ENCODE measurements around the gene OSBPL9.
A peak's percentile ranks its signal among the peaks of the same experiment; 100 is the strongest.

The OSBPL9 gene

DNA sequence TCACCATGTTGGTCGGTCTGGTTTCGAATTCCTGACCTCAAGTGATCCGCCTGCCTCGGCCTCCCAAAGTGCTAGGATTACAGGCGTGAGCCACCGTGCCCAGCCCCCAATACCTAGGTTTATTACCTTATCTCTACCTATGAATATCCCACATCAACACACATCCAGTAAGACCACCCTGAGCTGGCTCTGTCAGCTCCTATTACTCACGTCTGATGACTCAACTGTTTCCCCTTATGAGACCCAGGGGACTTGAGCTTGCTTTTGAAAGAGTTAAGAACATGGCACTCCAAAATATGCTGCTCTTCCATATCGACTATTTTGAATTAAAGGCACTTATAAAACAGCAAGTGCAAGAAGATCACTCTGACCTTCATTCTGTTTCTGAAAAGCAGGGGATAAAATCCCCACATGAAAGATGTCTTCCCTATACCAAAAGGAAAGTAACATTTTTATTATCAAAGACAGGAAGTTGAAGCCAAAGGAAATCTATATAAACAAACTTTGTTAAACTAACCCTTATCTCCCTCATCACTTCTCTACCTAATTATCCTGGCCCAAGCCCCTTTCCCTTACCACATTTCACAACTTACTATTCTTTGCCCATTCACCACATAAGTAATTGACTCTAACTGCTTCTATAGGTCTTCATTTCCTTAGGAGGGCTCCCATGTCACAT, 41.3 kb upstream of the OSBPL9 start (continued):
- TF ChIP-seq ZNF791 (tag by site-specific recombination; IDR thresholded peaks at IDR 0.05) = no peak
- no peak for TF ChIP-seq ZNF155 (tag by site-specific recombination; IDR thresholded peaks at IDR 0.05)
- TF ChIP-seq, protein P1, sequence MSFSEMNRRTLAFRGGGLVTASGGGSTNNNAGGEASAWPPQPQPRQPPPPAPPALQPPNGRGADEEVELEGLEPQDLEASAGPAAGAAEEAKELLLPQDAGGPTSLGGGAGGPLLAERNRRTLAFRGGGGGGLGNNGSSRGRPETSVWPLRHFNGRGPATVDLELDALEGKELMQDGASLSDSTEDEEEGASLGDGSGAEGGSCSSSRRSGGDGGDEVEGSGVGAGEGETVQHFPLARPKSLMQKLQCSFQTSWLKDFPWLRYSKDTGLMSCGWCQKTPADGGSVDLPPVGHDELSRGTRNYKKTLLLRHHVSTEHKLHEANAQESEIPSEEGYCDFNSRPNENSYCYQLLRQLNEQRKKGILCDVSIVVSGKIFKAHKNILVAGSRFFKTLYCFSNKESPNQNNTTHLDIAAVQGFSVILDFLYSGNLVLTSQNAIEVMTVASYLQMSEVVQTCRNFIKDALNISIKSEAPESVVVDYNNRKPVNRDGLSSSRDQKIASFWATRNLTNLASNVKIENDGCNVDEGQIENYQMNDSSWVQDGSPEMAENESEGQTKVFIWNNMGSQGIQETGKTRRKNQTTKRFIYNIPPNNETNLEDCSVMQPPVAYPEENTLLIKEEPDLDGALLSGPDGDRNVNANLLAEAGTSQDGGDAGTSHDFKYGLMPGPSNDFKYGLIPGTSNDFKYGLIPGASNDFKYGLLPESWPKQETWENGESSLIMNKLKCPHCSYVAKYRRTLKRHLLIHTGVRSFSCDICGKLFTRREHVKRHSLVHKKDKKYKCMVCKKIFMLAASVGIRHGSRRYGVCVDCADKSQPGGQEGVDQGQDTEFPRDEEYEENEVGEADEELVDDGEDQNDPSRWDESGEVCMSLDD (tag by site-specific recombination; IDR thresholded peaks at IDR 0.05) = no peak
- TF ChIP-seq REPIN1 (tag by site-specific recombination; IDR thresholded peaks at IDR 0.05; ENCODE audit: low read depth) = no peak
- TF ChIP-seq TRIM28 (IDR thresholded peaks at IDR 0.05; ENCODE audit: borderline replicate concordance, low read length) = no peak
- TF ChIP-seq ZNF585B (tag by site-specific recombination; IDR thresholded peaks at IDR 0.05) = no peak
- no peak for TF ChIP-seq ZFHX2 (tag by site-specific recombination; conservative IDR thresholded peaks at IDR 0.05)
- no peak for TF ChIP-seq KLF9 (tag by site-specific recombination; IDR thresholded peaks at IDR 0.05; ENCODE audit: low read depth)
- TF ChIP-seq, protein P2, sequence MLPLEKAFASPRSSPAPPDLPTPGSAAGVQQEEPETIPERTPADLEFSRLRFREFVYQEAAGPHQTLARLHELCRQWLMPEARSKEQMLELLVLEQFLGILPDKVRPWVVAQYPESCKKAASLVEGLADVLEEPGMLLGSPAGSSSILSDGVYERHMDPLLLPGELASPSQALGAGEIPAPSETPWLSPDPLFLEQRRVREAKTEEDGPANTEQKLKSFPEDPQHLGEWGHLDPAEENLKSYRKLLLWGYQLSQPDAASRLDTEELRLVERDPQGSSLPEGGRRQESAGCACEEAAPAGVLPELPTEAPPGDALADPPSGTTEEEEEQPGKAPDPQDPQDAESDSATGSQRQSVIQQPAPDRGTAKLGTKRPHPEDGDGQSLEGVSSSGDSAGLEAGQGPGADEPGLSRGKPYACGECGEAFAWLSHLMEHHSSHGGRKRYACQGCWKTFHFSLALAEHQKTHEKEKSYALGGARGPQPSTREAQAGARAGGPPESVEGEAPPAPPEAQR (tag by site-specific recombination; IDR thresholded peaks at IDR 0.05) = no peak
- TF ChIP-seq TCF7L2 (IDR thresholded peaks at IDR 0.05; ENCODE audit: borderline replicate concordance, low read depth, low read length) = peak; percentile 72
- TF ChIP-seq ZNF658 (tag by site-specific recombination; IDR thresholded peaks at IDR 0.05) = no peak
- no peak for TF ChIP-seq HOXC10 (CRISPR knock-in tag; IDR thresholded peaks at IDR 0.05)
- TF ChIP-seq ZNF561 (tag by site-specific recombination; IDR thresholded peaks at IDR 0.05; ENCODE audit: borderline replicate concordance) = peak; percentile 51; the same call in 1 of the 2 replicates
- no peak for TF ChIP-seq ZNF596 (tag by site-specific recombination; IDR thresholded peaks at IDR 0.05)
- TF ChIP-seq, protein P3, sequence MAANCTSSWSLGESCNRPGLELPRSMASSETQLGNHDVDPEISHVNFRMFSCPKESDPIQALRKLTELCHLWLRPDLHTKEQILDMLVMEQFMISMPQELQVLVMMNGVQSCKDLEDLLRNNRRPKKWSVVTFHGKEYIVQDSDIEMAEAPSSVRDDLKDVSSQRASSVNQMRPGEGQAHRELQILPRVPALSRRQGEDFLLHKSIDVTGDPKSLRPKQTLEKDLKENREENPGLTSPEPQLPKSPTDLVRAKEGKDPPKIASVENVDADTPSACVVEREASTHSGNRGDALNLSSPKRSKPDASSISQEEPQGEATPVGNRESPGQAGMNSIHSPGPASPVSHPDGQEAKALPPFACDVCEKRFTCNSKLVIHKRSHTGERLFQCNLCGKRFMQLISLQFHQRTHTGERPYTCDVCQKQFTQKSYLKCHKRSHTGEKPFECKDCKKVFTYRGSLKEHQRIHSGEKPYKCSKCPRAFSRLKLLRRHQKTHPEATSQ (tag by site-specific recombination; IDR thresholded peaks at IDR 0.05) = no peak
- TF ChIP-seq ZNF623 (tag by site-specific recombination; IDR thresholded peaks at IDR 0.05) = 0 out of 2 replicates have a peak, but pooled peaks have one; percentile 9
- TF ChIP-seq ZNF292 (tag by site-specific recombination; IDR thresholded peaks at IDR 0.05; ENCODE audit: borderline replicate concordance, low read depth) = no peak

DNA sequence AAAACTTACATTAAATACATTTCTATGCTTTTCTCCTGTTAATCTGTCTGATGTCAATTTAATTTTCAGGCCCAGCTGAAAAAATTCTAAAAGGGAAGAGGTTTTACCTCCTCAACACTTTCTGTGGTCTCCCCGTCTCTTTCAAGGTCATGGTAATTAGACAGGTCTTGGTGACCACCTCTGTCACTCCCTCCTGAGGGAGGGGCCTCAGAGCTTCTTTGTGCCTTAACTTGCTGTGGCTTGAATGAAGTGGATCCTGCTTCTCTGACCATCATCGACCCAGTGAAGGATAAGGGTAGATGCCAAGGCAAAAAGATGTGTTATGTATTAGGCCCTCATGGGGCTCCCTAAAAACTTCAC, 40.8 kb upstream of the OSBPL9 start:
- POLR2A ChIA-PET = no interaction called here
- H3K4me3 ChIP-seq (ENCODE audit: low read depth, low read length) = no peak overlapping the region
- TF ChIP-seq ZNF24 (tag by site-specific recombination; IDR thresholded peaks at IDR 0.05) (0 out of 2 replicates have a peak, but pooled peaks have one; percentile 1), PRDM1 (tag by site-specific recombination; IDR thresholded peaks at IDR 0.05) (0 out of 2 replicates have a peak, but pooled peaks have one; percentile 2)
- TF ChIP-seq, protein P4, sequence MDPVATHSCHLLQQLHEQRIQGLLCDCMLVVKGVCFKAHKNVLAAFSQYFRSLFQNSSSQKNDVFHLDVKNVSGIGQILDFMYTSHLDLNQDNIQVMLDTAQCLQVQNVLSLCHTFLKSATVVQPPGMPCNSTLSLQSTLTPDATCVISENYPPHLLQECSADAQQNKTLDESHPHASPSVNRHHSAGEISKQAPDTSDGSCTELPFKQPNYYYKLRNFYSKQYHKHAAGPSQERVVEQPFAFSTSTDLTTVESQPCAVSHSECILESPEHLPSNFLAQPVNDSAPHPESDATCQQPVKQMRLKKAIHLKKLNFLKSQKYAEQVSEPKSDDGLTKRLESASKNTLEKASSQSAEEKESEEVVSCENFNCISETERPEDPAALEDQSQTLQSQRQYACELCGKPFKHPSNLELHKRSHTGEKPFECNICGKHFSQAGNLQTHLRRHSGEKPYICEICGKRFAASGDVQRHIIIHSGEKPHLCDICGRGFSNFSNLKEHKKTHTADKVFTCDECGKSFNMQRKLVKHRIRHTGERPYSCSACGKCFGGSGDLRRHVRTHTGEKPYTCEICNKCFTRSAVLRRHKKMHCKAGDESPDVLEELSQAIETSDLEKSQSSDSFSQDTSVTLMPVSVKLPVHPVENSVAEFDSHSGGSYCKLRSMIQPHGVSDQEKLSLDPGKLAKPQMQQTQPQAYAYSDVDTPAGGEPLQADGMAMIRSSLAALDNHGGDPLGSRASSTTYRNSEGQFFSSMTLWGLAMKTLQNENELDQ (tag by site-specific recombination; IDR thresholded peaks at IDR 0.05; ENCODE audit: low read depth) = no peak
- H3K9me3 ChIP-seq (ENCODE audit: control insufficient read depth, insufficient read depth, low read depth, low read length) = no peaks in the 10 kb centered on the region
- peak overlapping the region; percentile 42 for H3K27ac ChIP-seq (ENCODE audit: extremely low read depth, low read depth, low read length)
- peaks cover 3% of the 10 kb centered on the region; the same call in 1 of the 2 replicates for H3K4me1 ChIP-seq (ENCODE audit: control insufficient read depth, insufficient read depth, low read length)
- CTCF ChIA-PET = interaction anchor here (0.5 to 0.8 kb wide), 2 partner anchors 566 to 613 kb away, joined by 3 read pairs; partner anchors contain the start of gene ZFYVE9
- H3K36me3 ChIP-seq (ENCODE audit: control insufficient read depth in 2 of 2, insufficient read depth in 1 of 2, low read length in 2 of 2) = no peaks in the 10 kb centered on the region

Data from HEK293 (cell line).